Liver (tissue), 9 donors: Measurements from ENCODE around the gene CYP3A5. TPM values are rescaled to one million over a fixed set of nuclear protein-coding genes. Genes with fewer than 3 reads are reported as not detected.

Experiments
- DNase-seq: peaks from one replicate; pipeline ENCODE4 v3.0.0-alpha.2; 2017; ENCODE audit warnings: low spot score
- H3K27ac ChIP-seq, 2 donors: one replicate each; pipeline ENCODE4 v1.7.0; 2013; ENCODE audit warnings: inconsistent platforms in 2 of 2, low read length in 2 of 2, control low read depth in 1 of 2, low read depth in 1 of 2, mild to moderate bottlenecking in 1 of 2
- H3K27me3 ChIP-seq, 4 donors: one replicate each; pipeline versions ENCODE4 v1.6.1 to v1.7.0; 2013; ENCODE audit warnings: low read length in 3 of 4, inconsistent platforms in 1 of 4, mild to moderate bottlenecking in 1 of 4, moderate library complexity in 1 of 4; ENCODE audit not compliant: control insufficient read depth in 4 of 4, insufficient read depth in 4 of 4
- H3K36me3 ChIP-seq, 4 donors: one replicate each; pipeline versions ENCODE4 v1.6.1 to v1.7.0; 2013; ENCODE audit warnings: low read length in 3 of 4, mild to moderate bottlenecking in 3 of 4, low read depth in 1 of 4, moderate library complexity in 1 of 4; ENCODE audit not compliant: control insufficient read depth in 4 of 4, insufficient read depth in 3 of 4
- H3K4me1 ChIP-seq, 4 donors: one replicate each; pipeline versions ENCODE4 v1.6.1 to v1.7.0; 2013; ENCODE audit warnings: low read length in 3 of 4, mild to moderate bottlenecking in 3 of 4, moderate library complexity in 1 of 4; ENCODE audit not compliant: control insufficient read depth in 4 of 4, insufficient read depth in 4 of 4
- H3K4me3 ChIP-seq, 3 donors: one replicate each; pipeline versions ENCODE4 v1.6.1 to v1.7.0; 2013; ENCODE audit warnings: low read length in 3 of 3, control low read depth in 1 of 3, low read depth in 1 of 3, mild to moderate bottlenecking in 1 of 3
- H3K9ac ChIP-seq, 2 donors: one replicate each; pipeline ENCODE4 v1.7.0; 2013; ENCODE audit warnings: low read length in 2 of 2, mild to moderate bottlenecking in 2 of 2, moderate library complexity in 2 of 2, control low read depth in 1 of 2, low read depth in 1 of 2
- H3K9me3 ChIP-seq, 4 donors: one replicate each; pipeline versions ENCODE4 v1.6.1 to v1.7.0; 2013; ENCODE audit warnings: low read length in 3 of 4; ENCODE audit not compliant: control insufficient read depth in 4 of 4
- EGR1 ChIP-seq, 2 donors: IDR thresholded peaks; 2 replicates each; pipeline ENCODE4 v1.6.1; 2016 to 2018; ENCODE audit warnings: antibody characterized with exemption in 2 of 2, low read depth in 2 of 2
- FOXA1 ChIP-seq: IDR thresholded peaks from 2 replicates; pipeline ENCODE4 v1.6.1; 2016; ENCODE audit warnings: antibody characterized with exemption
- GABPA ChIP-seq, 2 donors: IDR thresholded peaks in 1 of 2; conservative IDR thresholded peaks in 1 of 2; 2 replicates each; pipeline ENCODE4 v1.6.1; 2016; ENCODE audit warnings: antibody characterized with exemption in 2 of 2, mild to moderate bottlenecking in 1 of 2, moderate library complexity in 1 of 2
- HNF4A ChIP-seq, 2 donors: conservative IDR thresholded peaks; 2 replicates each; pipeline ENCODE4 v1.6.1; 2016; ENCODE audit warnings: antibody characterized with exemption in 2 of 2, mild to moderate bottlenecking in 2 of 2
- HNF4G ChIP-seq: IDR thresholded peaks from 2 replicates; pipeline ENCODE4 v1.6.1; 2016; ENCODE audit warnings: antibody characterized with exemption
- NR2F2 ChIP-seq: IDR thresholded peaks from 2 replicates; pipeline ENCODE4 v1.6.1; 2016; ENCODE audit warnings: antibody characterized with exemption
- REST ChIP-seq: IDR thresholded peaks from 2 replicates; pipeline ENCODE4 v1.6.1; 2016; ENCODE audit warnings: antibody characterized with exemption, mild to moderate bottlenecking
- RXRA ChIP-seq, 2 donors: IDR thresholded peaks; 2 replicates each; pipeline ENCODE4 v1.6.1; 2017 to 2018; ENCODE audit warnings: antibody characterized with exemption in 2 of 2, mild to moderate bottlenecking in 1 of 2
- SP1 ChIP-seq: IDR thresholded peaks from 2 replicates; pipeline ENCODE4 v1.6.1; 2018; ENCODE audit warnings: antibody characterized with exemption, mild to moderate bottlenecking
- TAF1 ChIP-seq: conservative IDR thresholded peaks from 2 replicates; pipeline ENCODE4 v1.6.1; 2016; ENCODE audit warnings: antibody characterized with exemption, mild to moderate bottlenecking
- YY1 ChIP-seq: IDR thresholded peaks from 2 replicates; pipeline ENCODE4 v1.6.1; 2016; ENCODE audit warnings: antibody characterized with exemption, mild to moderate bottlenecking
- ZBTB33 ChIP-seq: IDR thresholded peaks from 2 replicates; pipeline ENCODE4 v1.6.1; 2016; ENCODE audit warnings: antibody characterized with exemption
- WGBS: extraction: QIAGEN DNeasy Blood & Tissue Kit; methylation state at CpG from one replicate; pipeline ENCODE4 v1.1.7; 2013; 5-methylcytosine and 5-hydroxymethylcytosine counted together
- polyA plus RNA-seq, 2 donors: library from polyadenylated mRNA; stranded (reverse) in 1 of 2; unstranded in 1 of 2; fragments of 200-250 nt in 1 of 2; fragments of >200 nt in 1 of 2; fragmentation: Nextera tagmentation in 1 of 2; extraction: Ambion mirVana in 1 of 2; gene quantifications; one replicate each; pipeline versions ENCODE4 v1.2.1 to v1.2.3, GENCODE V29; 2013 to 2015
- total RNA-seq, 2 donors: library from RNA; depleted of rRNA; stranded (reverse); fragments of >200 nt; gene quantifications; one replicate each; pipeline ENCODE4 v1.2.3, GENCODE V29; 2014
- TF ChIP-seq, protein P1 (sequence below): IDR thresholded peaks from 2 replicates; pipeline ENCODE4 v1.6.1; 2016; ENCODE audit warnings: antibody characterized with exemption
- TF ChIP-seq, protein P2 (sequence below): IDR thresholded peaks from 2 replicates; pipeline ENCODE4 v1.6.1; 2016; ENCODE audit warnings: antibody characterized with exemption
- donor health status: healthy.
- donor health status: healthy.
- donor health status: healthy.
- donor health status: healthy.
- donor health status: healthy.

CYP3A5 gene
- total and polyA plus RNA-seq, 4 donors = 21.9 to 1,413 (median 717) TPM

GRCh38 chr7:99626661-99627060, 53.1 kb downstream of the CYP3A5 start:
- Histone ChIP-seq H3K27me3 (no peaks in the 10 kb centered on the region), H3K36me3 (peaks cover 10 to 91% (median 71%) of the 10 kb centered on the region in 4 donors), H3K4me3 (no peak overlapping the region), H3K9me3 (no peaks in the 10 kb centered on the region), H3K27ac (no peak overlapping the region), H3K4me1 (no peaks in the 10 kb centered on the region), H3K9ac (no peak overlapping the region)
- TF ChIP-seq SP1 = no peak
- TF ChIP-seq, protein P1, sequence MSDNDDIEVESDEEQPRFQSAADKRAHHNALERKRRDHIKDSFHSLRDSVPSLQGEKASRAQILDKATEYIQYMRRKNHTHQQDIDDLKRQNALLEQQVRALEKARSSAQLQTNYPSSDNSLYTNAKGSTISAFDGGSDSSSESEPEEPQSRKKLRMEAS = no peak
- TF ChIP-seq EGR1 (IDR thresholded peaks at IDR 0.05; ENCODE audit: low read depth in 2 of 2) = no peak
- TF ChIP-seq FOXA1 = no peak
- TF ChIP-seq ZBTB33 = no peak
- TF ChIP-seq, protein P2, sequence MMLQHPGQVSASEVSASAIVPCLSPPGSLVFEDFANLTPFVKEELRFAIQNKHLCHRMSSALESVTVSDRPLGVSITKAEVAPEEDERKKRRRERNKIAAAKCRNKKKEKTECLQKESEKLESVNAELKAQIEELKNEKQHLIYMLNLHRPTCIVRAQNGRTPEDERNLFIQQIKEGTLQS = no peak
- TF ChIP-seq RXRA (IDR thresholded peaks at IDR 0.05) = no peak
- WGBS = 91% methylated on average over 1 of the region's 1 CpG
- DNase-seq = no peak

GRCh38 chr7:99625961-99626360, 53.8 kb downstream of the CYP3A5 start:
- H3K36me3 ChIP-seq = peaks cover 13 to 95% (median 77%) of the 10 kb centered on the region in 4 donors
- no peak for DNase-seq
- H3K9me3 ChIP-seq = no peaks in the 10 kb centered on the region
- no peaks in the 10 kb centered on the region for H3K4me1 ChIP-seq
- H3K27me3 ChIP-seq = no peaks in the 10 kb centered on the region
- no peak overlapping the region for H3K4me3 ChIP-seq
- H3K27ac ChIP-seq = no peak overlapping the region
- 97% methylated on average over 4 of the region's 4 CpGs for WGBS
- TF ChIP-seq TAF1 (no peak), SP1 (no peak), REST (no peak), NR2F2 (no peak)
- TF ChIP-seq, protein P2 = no peak
- TF ChIP-seq, protein P1 = no peak
- H3K9ac ChIP-seq = no peak overlapping the region

GRCh38 chr7:99625321-99625720, 54.5 kb downstream of the CYP3A5 start:
- H3K4me1 ChIP-seq = no peaks in the 10 kb centered on the region
- H3K36me3 ChIP-seq = peaks cover 13 to 91% (median 77%) of the 10 kb centered on the region in 4 donors
- 89% methylated on average over 5 of the region's 5 CpGs for WGBS
- H3K27me3 ChIP-seq = no peaks in the 10 kb centered on the region
- no peak overlapping the region for H3K4me3 ChIP-seq
- no peak overlapping the region for H3K9ac ChIP-seq
- no peaks in the 10 kb centered on the region for H3K9me3 ChIP-seq
- TF ChIP-seq, protein P1 = no peak
- no peak for TF ChIP-seq YY1
- TF ChIP-seq HNF4G = no peak
- TF ChIP-seq GABPA (IDR thresholded peaks at IDR 0.05 in 1 of 2, conservative IDR thresholded peaks at IDR 0.05 in 1 of 2) = no peak
- no peak for TF ChIP-seq RXRA (IDR thresholded peaks at IDR 0.05)
- TF ChIP-seq SP1 = no peak
- no peak for TF ChIP-seq HNF4A (conservative IDR thresholded peaks at IDR 0.05)
- no peak for TF ChIP-seq EGR1 (IDR thresholded peaks at IDR 0.05; ENCODE audit: low read depth in 2 of 2)
- TF ChIP-seq TAF1 = no peak
- DNase-seq = no peak
- H3K27ac ChIP-seq = no peak overlapping the region
